Endothelial cell of umbilical vein (primary cell): ENCODE data around the gene PCNX1. TPM values are rescaled to one million over a fixed set of nuclear protein-coding genes. Genes with fewer than 3 reads are reported as not detected.

ENCODE experiments used
- BruUV-seq: library from RNA; stranded (reverse); fragments of 400-500 nt; replicated peaks from 2 replicates; lab custom pipeline; 2021; lab: Mats Ljungman, UMichigan
- CTCF ChIA-PET: fragments of 300-600, 350-600 bp; sonication (Branson Sonifier 250); formaldehyde crosslinking; loops from one replicate; lab custom pipeline; 2021; ENCODE audit warnings: antibody characterized with exemption, inconsistent platforms; lab: Charles Lee
- POLR2A ChIA-PET: fragments of 300-600, 350-600 bp; sonication (Branson Sonifier 250); formaldehyde crosslinking; loops from one replicate; lab custom pipeline; 2021; ENCODE audit warnings: antibody characterized with exemption, inconsistent platforms; lab: Charles Lee
- DNase-seq: peaks from one replicate; pipeline ENCODE4 v3.0.0-alpha.2; 2011; ENCODE audit warnings: low read depth, low spot score
- FAIRE-seq: peaks from 2 replicates; lab custom pipeline; 2011; peaks lifted over from hg19 to GRCh38; lab: Jason Lieb, UNC
- H2AFZ ChIP-seq: 2 replicates; pipeline ENCODE4 v1.6.0; 2012; ENCODE audit warnings: low read depth, low read length, control low read depth, inconsistent platforms
- H3K27ac ChIP-seq: 2 replicates; pipeline ENCODE4 v1.5.1; 2011; ENCODE audit warnings: low read depth, mild to moderate bottlenecking, control low read depth, low read length, moderate library complexity; ENCODE audit not compliant: insufficient read depth
- H3K27me3 ChIP-seq, 2 experiments: 2 replicates each; pipeline versions ENCODE4 v1.6.0 to v1.6.1; 2011; ENCODE audit warnings: low read length in 2 of 2, mixed read lengths in 1 of 2; ENCODE audit not compliant: control insufficient read depth in 2 of 2, insufficient read depth in 2 of 2
- H3K36me3 ChIP-seq, 2 experiments: 2 replicates in 1 of 2; 3 replicates in 1 of 2; pipeline ENCODE4 v1.5.1; 2011; ENCODE audit warnings: low read length in 2 of 2, mild to moderate bottlenecking in 1 of 2, moderate library complexity in 1 of 2; ENCODE audit not compliant: control insufficient read depth in 2 of 2, insufficient read depth in 2 of 2; ENCODE audit errors: extremely low read depth in 1 of 2
- H3K4me1 ChIP-seq: 3 replicates; pipeline ENCODE4 v1.5.1; 2011; ENCODE audit warnings: mild to moderate bottlenecking, low read length; ENCODE audit not compliant: control insufficient read depth, insufficient read depth; ENCODE audit errors: extremely low read depth
- H3K4me2 ChIP-seq: 2 replicates; pipeline ENCODE4 v1.6.1; 2011; ENCODE audit warnings: low read length, control low read depth, mixed read lengths; ENCODE audit not compliant: insufficient read depth
- H3K4me3 ChIP-seq, 3 experiments: fragments of 200-600 bp in 1 of 3; sonication (generic), shearing (Covaris generic) in 1 of 3; replicated peaks in 1 of 3; 2 replicates each; pipeline ENCODE4 v1.5.1; 2011 to 2016; ENCODE audit warnings: control low read depth in 3 of 3, low read length in 3 of 3, mild to moderate bottlenecking in 2 of 3, inconsistent platforms in 1 of 3, low read depth in 1 of 3, moderate library complexity in 1 of 3; ENCODE audit not compliant: insufficient read depth in 1 of 3
- H3K79me2 ChIP-seq: 2 replicates; pipeline ENCODE4 v1.6.0; 2012; ENCODE audit warnings: low read length, inconsistent platforms; ENCODE audit not compliant: control insufficient read depth, insufficient read depth
- H3K9ac ChIP-seq: replicated peaks from 2 replicates; pipeline ENCODE3; 2011; ENCODE audit warnings: low read length, control low read depth; ENCODE audit not compliant: insufficient read depth; ENCODE audit errors: extremely low read depth
- H3K9me1 ChIP-seq: replicated peaks from 3 replicates; pipeline ENCODE4 v1.6.0; 2011; ENCODE audit warnings: mild to moderate bottlenecking, low read length; ENCODE audit not compliant: control insufficient read depth, insufficient read depth; ENCODE audit errors: extremely low read depth
- H3K9me3 ChIP-seq: replicated peaks from 2 replicates; pipeline ENCODE4 v1.5.1; 2012; ENCODE audit warnings: low read length, inconsistent platforms; ENCODE audit not compliant: control insufficient read depth, insufficient read depth
- H4K20me1 ChIP-seq: replicated peaks from 2 replicates; pipeline ENCODE3; 2011; ENCODE audit warnings: mild to moderate bottlenecking, low read length; ENCODE audit not compliant: control insufficient read depth, insufficient read depth; ENCODE audit errors: extremely low read depth
- CTCF ChIP-seq, 2 donors: IDR thresholded peaks; 1 replicate in 1 of 2; 2 replicates in 1 of 2; pipeline ENCODE4 v1.5.1; 2011; ENCODE audit warnings: low read length in 2 of 2, mild to moderate bottlenecking in 2 of 2, moderate library complexity in 2 of 2, control low read depth in 1 of 2, inconsistent platforms in 1 of 2, low read depth in 1 of 2; ENCODE audit not compliant: insufficient read depth in 1 of 2; ENCODE audit errors: extremely low read depth in 1 of 2
- EZH2 ChIP-seq: IDR thresholded peaks from 2 replicates; pipeline ENCODE4 v1.6.1; 2012; ENCODE audit warnings: borderline replicate concordance, low read depth, mild to moderate bottlenecking, moderate library complexity, low read length, inconsistent platforms; ENCODE audit not compliant: severe bottlenecking
- FOS ChIP-seq: IDR thresholded peaks from 2 replicates; pipeline ENCODE4 v1.6.1; 2011; ENCODE audit warnings: mild to moderate bottlenecking, low read length, moderate library complexity, borderline replicate concordance; ENCODE audit not compliant: insufficient read depth
- GATA2 ChIP-seq: IDR thresholded peaks from 2 replicates; pipeline ENCODE4 v1.7.0; 2011; ENCODE audit warnings: low read depth, mild to moderate bottlenecking, moderate library complexity, mixed read lengths, low read length; ENCODE audit not compliant: insufficient read length, insufficient read depth
- JUN ChIP-seq: IDR thresholded peaks from 2 replicates; pipeline ENCODE4 v1.6.1; 2011; ENCODE audit warnings: borderline replicate concordance, low read depth; ENCODE audit not compliant: insufficient read length, insufficient read depth
- MAX ChIP-seq: IDR thresholded peaks from 2 replicates; pipeline ENCODE4 v1.6.1; 2011; ENCODE audit not compliant: insufficient read depth, insufficient read length
- MYC ChIP-seq: IDR thresholded peaks from one replicate; pipeline ENCODE4 v1.6.1; 2011; ENCODE audit warnings: mild to moderate bottlenecking, low read depth, low read length
- POLR2A ChIP-seq: IDR thresholded peaks from 2 replicates; pipeline ENCODE4 v1.6.1; 2012; ENCODE audit warnings: low read depth, mild to moderate bottlenecking, control low read depth, low read length
- POLR2AphosphoS5 ChIP-seq: IDR thresholded peaks from 2 replicates; pipeline ENCODE4 v1.6.1; 2012; ENCODE audit warnings: low read depth, mild to moderate bottlenecking, control low read depth, low read length, moderate library complexity; ENCODE audit not compliant: insufficient read depth
- dilution Hi-C: fragments of 300-500 bp; cut with MboI; formaldehyde crosslinking; loops from one replicate; pipeline ENCODE4 v1.15.0; 2019; ENCODE audit warnings: low sequenced_read_pairs; ENCODE audit not compliant: extremely low pct_ligation_motif_present
- intact Hi-C: fragments of 100-400 bp; cut with micrococcal nuclease; formaldehyde crosslinking; loops from one replicate; pipeline ENCODE4 v1.10.0; 2022
- polyA plus RNA-seq, 4 experiments: library from polyadenylated mRNA; depleted of rRNA in 3 of 4; stranded (reverse) in 3 of 4; unstranded in 1 of 4; fragments of >200 nt; gene quantifications; 2 replicates each; pipeline versions ENCODE4 v1.2.1 to v1.2.3, GENCODE V29; 2011 to 2012; ENCODE audit warnings: missing spikeins in 1 of 4
- total RNA-seq: library from RNA; stranded (reverse); gene quantifications from 2 replicates; pipeline ENCODE4 v1.2.3, GENCODE V29; 2021

PCNX1 gene
- total and polyA plus RNA-seq, 2 donors (not counting 3 experiments of a cell fraction or from before 2014, with no cell fraction given) = 21.4 to 40.5 TPM

GRCh38 chr14:70917633-70918032 lies 10.4 kb downstream of the PCNX1 start:
- dilution Hi-C loops = no loop called here
- ChIA-PET CTCF (interaction anchor here (5.0 kb wide), 1 partner anchor 12 kb away, joined by 71 read pairs; the partner anchor contains the start of gene PCNX1), POLR2A (no interaction called here)

More at GRCh38 chr14:70917633-70918032, 10.4 kb downstream of the PCNX1 start:
- H3K27ac ChIP-seq = no peak overlapping the region
- H3K27me3 ChIP-seq = no peaks in the 10 kb centered on the region
- BruUV-seq = no TSS peak
- no peak overlapping the region for H2AFZ ChIP-seq
- intact Hi-C loops = no loop called here
- no peaks in the 10 kb centered on the region for H3K9me1 ChIP-seq
- H3K4me1 ChIP-seq = peaks cover 24% of the 10 kb centered on the region
- TF ChIP-seq MYC = no peak
- TF ChIP-seq JUN = no peak
- no peak for TF ChIP-seq MAX
- no peak for TF ChIP-seq POLR2AphosphoS5
- TF ChIP-seq FOS = no peak
- TF ChIP-seq EZH2 = no peak
- TF ChIP-seq CTCF (IDR thresholded peaks at IDR 0.05; ENCODE audit: extremely low read depth in 1 of 2, insufficient read depth in 1 of 2, low read depth in 1 of 2, low read length in 2 of 2) = no peak
- no peak for TF ChIP-seq GATA2
- no peak for TF ChIP-seq POLR2A
- FAIRE-seq (no peak), DNase-seq (no peak)
- H3K4me2 ChIP-seq = no peak overlapping the region
- H3K36me3 ChIP-seq = no peaks in the 10 kb centered on the region
- H3K9ac ChIP-seq = no peak overlapping the region
- peaks cover 11% of the 10 kb centered on the region for H4K20me1 ChIP-seq
- H3K79me2 ChIP-seq = peaks cover 84% of the 10 kb centered on the region
- no peak overlapping the region for H3K4me3 ChIP-seq
- no peaks in the 10 kb centered on the region for H3K9me3 ChIP-seq
